Heart left ventricle (tissue), 16 donors: ENCODE data around the gene PDCD1. TPM values are rescaled to one million over a fixed set of nuclear protein-coding genes. Genes with fewer than 3 reads are reported as not detected.
A peak's percentile ranks its signal among the peaks of the same experiment; 100 is the strongest.

Source experiments
- ATAC-seq, 4 donors: fragments of 200-7000 bp; cut with Tn5 transposase; one replicate each; pipeline ENCODE4 v1.9.1; 2020 to 2022; ENCODE audit warnings: moderate library complexity in 4 of 4, mild to moderate bottlenecking in 3 of 4, moderate number of reproducible peaks in 1 of 4
- DNase-seq, 5 donors: peaks; one replicate each; pipeline ENCODE4 v3.0.0-alpha.2; 2020
- H3K27ac ChIP-seq, 12 donors: fragments of 200-600 bp; sonication (generic) in 4 of 12; one replicate each; pipeline versions ENCODE4 v1.5.0 to v1.8.0; 2016 to 2022; ENCODE audit warnings: mild to moderate bottlenecking in 2 of 12
- H3K27me3 ChIP-seq, 9 donors: fragments of 200-600 bp; sonication (generic) in 2 of 9; one replicate each; pipeline versions ENCODE4 v1.5.1 to v1.8.0; 2016 to 2022; ENCODE audit warnings: mild to moderate bottlenecking in 3 of 9
- H3K36me3 ChIP-seq, 9 donors: fragments of 200-600 bp; sonication (generic) in 2 of 9; one replicate each; pipeline versions ENCODE4 v1.5.0 to v1.8.0; 2018 to 2022; ENCODE audit warnings: mild to moderate bottlenecking in 2 of 9
- H3K4me1 ChIP-seq, 12 donors: fragments of 200-600 bp; sonication (generic) in 4 of 12; one replicate each; pipeline versions ENCODE4 v1.5.0 to v1.8.0; 2016 to 2022; ENCODE audit warnings: mild to moderate bottlenecking in 3 of 12
- H3K4me3 ChIP-seq, 12 donors: fragments of 200-600 bp; sonication (generic) in 4 of 12; one replicate each; pipeline versions ENCODE4 v1.5.0 to v1.8.0; 2017 to 2022; ENCODE audit warnings: mild to moderate bottlenecking in 9 of 12, moderate library complexity in 4 of 12
- H3K9me3 ChIP-seq, 12 donors: fragments of 200-600 bp; sonication (generic) in 4 of 12; one replicate each; pipeline versions ENCODE4 v1.5.0 to v1.8.0; 2016 to 2022; ENCODE audit warnings: mild to moderate bottlenecking in 1 of 12
- POLR2A ChIP-seq, 2 donors: fragments of 450-650 bp; IDR thresholded peaks; one replicate each; pipeline ENCODE4 v1.6.1; 2017; ENCODE audit warnings: antibody characterized with exemption in 2 of 2, mild to moderate bottlenecking in 2 of 2, moderate library complexity in 2 of 2
- WGBS, 4 donors: extraction: QIAGEN DNeasy Blood & Tissue Kit in 2 of 4; methylation state at CpG; one replicate each; pipeline versions ENCODE4 v1.1.5 to v1.1.7; 2013 to 2018; 5-methylcytosine and 5-hydroxymethylcytosine counted together
- intact Hi-C, 10 donors: fragments of 100-400 bp; cut with DNase I; formaldehyde crosslinking; loops; one replicate each; pipeline versions ENCODE4 v1.11.1 to v1.14.2; 2022
- polyA plus RNA-seq, 2 donors: library from polyadenylated mRNA; stranded (reverse); fragments of 200-250 nt; gene quantifications; one replicate each; pipeline ENCODE4 v1.2.3, GENCODE V29; 2013
- total RNA-seq, 9 donors: library from RNA; depleted of rRNA in 2 of 9; stranded (reverse); fragments of >200 nt in 2 of 9; fragmentation: NEBNext Ultra II Directional in 3 of 9; extraction: Animal tissue kit (Norgen Biotek cat#: 25700) in 3 of 9; gene quantifications; one replicate each; pipeline versions ENCODE4 v1.1.0 to v1.2.4, GENCODE V29; 2016 to 2023
- TF ChIP-seq, protein P1 (sequence below), 12 donors: fragments of 200-600 bp; sonication (generic) in 4 of 12; IDR thresholded peaks; one replicate each; pipeline versions ENCODE4 v1.5.0 to v1.8.0; 2018 to 2022; ENCODE audit warnings: antibody characterized with exemption in 12 of 12, mild to moderate bottlenecking in 5 of 12
- donor health status: ischemic (EF 13 %, LVEDD 7.1; RV severe dilation, severe dysfunction).
- donor health status: healthy with polysubstance abuse.
- donor health status: DM: no; HTN: yes; CAD: no.
- donor health status: DM: no; HTN: no; CAD: no.
- donor health status: ischemic (EF 25% LVEDD 6.9; RV normal size, moderate dysfunction).
- donor health status: ischemic (EF 25% LVEDD 5.7; RV mildly dilated, moderate dysfunction).
- donor health status: healthy.
- donor health status: DM: yes; HTN: yes; CAD: no.
- donor health status: ischemic (EF 35%, LVEDD 5.7; RV mildly dilated, moderate dysfunction).
- donor health status: nonischemic (EF 11% LVEDD 7.7; RV severe dilation, severe dysfunction).
- donor health status: DM: yes; HTN: yes; CAD: no.
- donor health status: PGD.
- donor health status: ischemic (EF 29% LVEDD 5.4; RV normal size, mild dysfunction).
- donor health status: nonischemic (EF 23%, LVEDD 6.1; RV moderate dilation, normal function).

The PDCD1 gene
- total and polyA plus RNA-seq, 11 donors, result 0.27 to 7.6 (median 1.4) TPM

DNA sequence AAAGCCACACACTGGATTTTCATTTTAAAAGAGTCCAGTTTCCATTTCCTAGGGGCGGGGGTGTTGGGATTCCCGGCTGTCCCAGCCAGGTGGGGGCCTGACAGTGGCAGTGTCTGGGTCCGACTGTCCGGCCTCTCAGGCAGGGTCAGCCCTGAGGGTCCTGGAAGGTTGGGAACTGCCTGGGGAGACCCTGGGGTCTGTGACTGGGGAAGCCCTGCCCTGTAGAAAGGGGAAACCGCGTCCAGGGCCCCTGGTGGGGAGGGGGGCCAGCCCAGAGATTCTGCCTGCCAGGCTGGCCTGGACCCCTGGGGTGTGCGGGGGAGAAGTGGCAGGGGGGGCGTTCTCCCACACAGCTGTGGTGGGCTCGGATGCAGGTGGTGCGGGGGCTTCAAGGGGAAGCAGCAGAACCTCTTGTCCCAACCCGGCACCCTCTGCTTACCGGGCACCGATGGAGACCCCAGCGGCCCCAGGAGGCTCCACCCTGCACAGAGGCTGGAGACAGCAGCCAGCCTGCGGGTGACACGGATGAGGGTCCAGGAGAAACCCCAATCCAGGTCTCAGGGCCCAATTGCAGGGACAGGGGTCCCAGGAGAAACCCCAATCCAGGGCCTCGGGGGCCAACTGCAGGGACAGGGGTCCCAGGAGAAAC, 15.7 kb upstream of the PDCD1 start:
- DNase-seq (peak in 1 of 5 donors; percentile 51), ATAC-seq (no peak)
- Histone ChIP-seq H3K4me1 (peaks cover 0 to 3% (median 0%) of the 10 kb centered on the region in 12 donors), H3K27ac (no peak overlapping the region), H3K9me3 (peaks cover 0 to 8% (median 0%) of the 10 kb centered on the region in 12 donors), H3K4me3 (no peak overlapping the region), H3K27me3 (peaks cover 0 to 7% (median 0%) of the 10 kb centered on the region in 9 donors), H3K36me3 (no peaks in the 10 kb centered on the region)
- intact Hi-C loops, result loop anchor here in 2 of 10 donors (10.0 kb wide), 2 partner anchors 140 to 170 kb away; partner anchors contain the start of genes D2HGDH (in 1 of the 2) and ING5 (in 1 of the 2)
- no peak for TF ChIP-seq POLR2A (IDR thresholded peaks at IDR 0.05)
- TF ChIP-seq, protein P1, sequence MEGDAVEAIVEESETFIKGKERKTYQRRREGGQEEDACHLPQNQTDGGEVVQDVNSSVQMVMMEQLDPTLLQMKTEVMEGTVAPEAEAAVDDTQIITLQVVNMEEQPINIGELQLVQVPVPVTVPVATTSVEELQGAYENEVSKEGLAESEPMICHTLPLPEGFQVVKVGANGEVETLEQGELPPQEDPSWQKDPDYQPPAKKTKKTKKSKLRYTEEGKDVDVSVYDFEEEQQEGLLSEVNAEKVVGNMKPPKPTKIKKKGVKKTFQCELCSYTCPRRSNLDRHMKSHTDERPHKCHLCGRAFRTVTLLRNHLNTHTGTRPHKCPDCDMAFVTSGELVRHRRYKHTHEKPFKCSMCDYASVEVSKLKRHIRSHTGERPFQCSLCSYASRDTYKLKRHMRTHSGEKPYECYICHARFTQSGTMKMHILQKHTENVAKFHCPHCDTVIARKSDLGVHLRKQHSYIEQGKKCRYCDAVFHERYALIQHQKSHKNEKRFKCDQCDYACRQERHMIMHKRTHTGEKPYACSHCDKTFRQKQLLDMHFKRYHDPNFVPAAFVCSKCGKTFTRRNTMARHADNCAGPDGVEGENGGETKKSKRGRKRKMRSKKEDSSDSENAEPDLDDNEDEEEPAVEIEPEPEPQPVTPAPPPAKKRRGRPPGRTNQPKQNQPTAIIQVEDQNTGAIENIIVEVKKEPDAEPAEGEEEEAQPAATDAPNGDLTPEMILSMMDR (IDR thresholded peaks at IDR 0.05), result no peak
- WGBS, 4 donors, result 92 to 98% (median 96%) methylated on average over 10 to 17 of the region's 17 CpGs

DNA sequence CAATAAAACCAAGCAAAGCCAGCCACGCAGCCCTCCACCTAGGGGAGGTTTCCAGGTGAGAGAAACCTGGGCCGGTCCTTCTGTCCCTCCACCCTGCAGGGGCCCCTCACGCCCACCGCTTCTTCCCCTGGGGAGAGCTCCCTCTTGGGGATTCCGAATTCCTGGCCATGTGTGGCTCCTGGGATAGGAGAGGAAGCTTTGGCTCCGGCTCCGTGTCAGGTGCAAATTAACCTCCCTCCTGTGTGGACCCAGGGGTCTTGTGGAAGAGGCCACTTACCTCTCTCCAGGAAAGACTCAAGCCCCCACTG, 15.1 kb upstream of the PDCD1 start:
- DNase-seq (peak in 1 of 5 donors; percentile 36), ATAC-seq (no peak)
- H3K9me3 ChIP-seq, result peaks cover 0 to 8% (median 0%) of the 10 kb centered on the region in 12 donors
- no peaks in the 10 kb centered on the region for H3K36me3 ChIP-seq
- peaks cover 0 to 3% (median 0%) of the 10 kb centered on the region in 12 donors for H3K4me1 ChIP-seq
- H3K27ac ChIP-seq, result no peak overlapping the region
- WGBS, 4 donors, result 81 to 99% (median 93%) methylated on average over 7 of the region's 7 CpGs
- H3K27me3 ChIP-seq, result peaks cover 0 to 7% (median 0%) of the 10 kb centered on the region in 9 donors
- H3K4me3 ChIP-seq, result no peak overlapping the region
- intact Hi-C loops, result loop anchor here in 2 of 10 donors (10.0 kb wide), 2 partner anchors 139 to 169 kb away; partner anchors contain the start of genes D2HGDH (in 1 of the 2) and ING5 (in 1 of the 2)
- TF ChIP-seq, protein P1 (IDR thresholded peaks at IDR 0.05), result no peak

DNA sequence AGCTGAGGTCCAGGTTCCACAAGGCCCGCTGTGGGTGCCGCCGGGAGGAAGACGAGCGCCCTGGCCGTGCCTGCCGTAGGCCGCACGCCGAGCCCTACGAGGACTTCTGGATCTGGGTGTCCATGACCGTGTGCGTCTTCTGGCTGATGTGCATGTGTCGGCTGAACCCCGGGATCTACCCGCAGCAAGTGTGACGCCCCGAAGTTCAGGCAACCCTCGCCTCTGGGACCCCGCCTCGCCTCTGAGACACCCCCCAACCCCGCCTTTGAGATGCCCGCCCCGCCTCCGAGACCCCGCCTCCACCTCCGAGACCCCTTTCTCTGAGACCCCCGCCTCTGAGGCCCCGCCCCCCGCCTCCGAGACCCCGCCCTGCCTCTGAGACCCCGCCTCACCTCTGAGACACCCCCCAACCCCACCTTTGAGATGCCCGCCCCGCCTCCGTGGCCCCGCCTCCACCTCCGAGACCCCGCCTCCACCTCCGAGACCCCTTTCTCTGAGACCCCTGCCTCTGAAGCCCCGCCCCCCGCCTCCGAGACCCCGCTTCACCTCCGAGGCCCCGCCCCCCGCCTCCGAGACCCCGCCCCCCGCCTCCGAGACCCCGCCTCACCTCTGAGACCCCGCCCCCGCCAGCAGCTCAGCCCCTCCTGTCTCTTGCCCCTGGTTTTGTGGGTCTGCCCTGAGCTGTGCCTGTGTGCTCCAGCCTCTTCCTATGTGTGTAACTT, 14.5 kb upstream of the PDCD1 start:
- H3K36me3 ChIP-seq, result no peaks in the 10 kb centered on the region
- no peak overlapping the region for H3K4me3 ChIP-seq
- TF ChIP-seq, protein P1 (IDR thresholded peaks at IDR 0.05), result no peak
- TF ChIP-seq POLR2A (IDR thresholded peaks at IDR 0.05), result no peak
- H3K4me1 ChIP-seq, result peaks cover 0 to 3% (median 0%) of the 10 kb centered on the region in 12 donors
- ATAC-seq (no peak), DNase-seq (peak in 1 of 5 donors; percentile 57)
- peaks cover 0 to 8% (median 0%) of the 10 kb centered on the region in 12 donors for H3K9me3 ChIP-seq
- 91 to 95% (median 91%) methylated on average over 40 to 54 of the region's 54 CpGs for WGBS, 4 donors
- intact Hi-C loops, result loop anchor here in 2 of 10 donors (10.0 kb wide), 2 partner anchors 138 to 168 kb away; partner anchors contain the start of genes D2HGDH (in 1 of the 2) and ING5 (in 1 of the 2)
- no peak overlapping the region for H3K27ac ChIP-seq
- H3K27me3 ChIP-seq, result peaks cover 0 to 7% (median 0%) of the 10 kb centered on the region in 9 donors

DNA sequence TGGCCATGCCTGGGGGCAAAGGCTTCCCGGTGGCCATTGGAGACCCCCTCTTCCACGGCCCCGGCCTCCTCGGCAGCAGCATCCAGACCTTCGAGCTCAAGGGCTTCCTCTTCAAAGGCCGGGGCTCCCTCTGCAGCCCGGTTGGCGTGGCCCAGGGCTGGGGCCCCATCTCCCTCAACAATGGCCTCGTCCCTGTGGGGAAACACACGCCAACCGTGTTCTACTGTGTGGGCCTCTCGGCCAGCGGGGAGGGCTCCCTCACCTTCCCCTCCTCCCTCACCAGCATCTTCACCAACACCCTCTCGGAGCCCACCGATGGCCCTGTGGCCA, 13.6 kb upstream of the PDCD1 start:
- no peak for TF ChIP-seq POLR2A (IDR thresholded peaks at IDR 0.05)
- TF ChIP-seq, protein P1 (IDR thresholded peaks at IDR 0.05), result no peak
- H3K4me3 ChIP-seq, result no peak overlapping the region
- no peak for DNase-seq
- no peaks in the 10 kb centered on the region for H3K4me1 ChIP-seq
- H3K27me3 ChIP-seq, result peaks cover 0 to 17% (median 4%) of the 10 kb centered on the region in 9 donors
- peaks cover 0 to 8% (median 0%) of the 10 kb centered on the region in 12 donors for H3K9me3 ChIP-seq
- intact Hi-C loops, result loop anchor here in 2 of 10 donors (10.0 kb wide), 2 partner anchors 137 to 167 kb away; partner anchors contain the start of genes D2HGDH (in 1 of the 2) and ING5 (in 1 of the 2)
- H3K27ac ChIP-seq, result no peak overlapping the region
- ATAC-seq, result no peak
- 77 to 87% (median 85%) methylated on average over 10 to 15 of the region's 15 CpGs for WGBS, 4 donors
- H3K36me3 ChIP-seq, result no peaks in the 10 kb centered on the region
